SU-DHL-6 (cell line): ENCODE measurements around the gene CLHC1.

Experiments used
- EZH2phosphoT487 ChIP-seq: fragments of 200-600 bp; sonication (generic), shearing (Covaris generic); conservative IDR thresholded peaks from 2 replicates; pipeline ENCODE4 v1.6.1; 2018; ENCODE audit warnings: mild to moderate bottlenecking, antibody characterized with exemption, low read length, moderate library complexity, mixed read lengths
- TF ChIP-seq, protein P1 (sequence below): fragments of 200-600 bp; sonication (generic); IDR thresholded peaks from one replicate; pipeline ENCODE4 v1.5.1; 2017; ENCODE audit warnings: antibody characterized with exemption, mild to moderate bottlenecking, low read length, moderate library complexity; ENCODE audit not compliant: insufficient read depth, poor library complexity, severe bottlenecking

- TF ChIP-seq, protein P1, sequence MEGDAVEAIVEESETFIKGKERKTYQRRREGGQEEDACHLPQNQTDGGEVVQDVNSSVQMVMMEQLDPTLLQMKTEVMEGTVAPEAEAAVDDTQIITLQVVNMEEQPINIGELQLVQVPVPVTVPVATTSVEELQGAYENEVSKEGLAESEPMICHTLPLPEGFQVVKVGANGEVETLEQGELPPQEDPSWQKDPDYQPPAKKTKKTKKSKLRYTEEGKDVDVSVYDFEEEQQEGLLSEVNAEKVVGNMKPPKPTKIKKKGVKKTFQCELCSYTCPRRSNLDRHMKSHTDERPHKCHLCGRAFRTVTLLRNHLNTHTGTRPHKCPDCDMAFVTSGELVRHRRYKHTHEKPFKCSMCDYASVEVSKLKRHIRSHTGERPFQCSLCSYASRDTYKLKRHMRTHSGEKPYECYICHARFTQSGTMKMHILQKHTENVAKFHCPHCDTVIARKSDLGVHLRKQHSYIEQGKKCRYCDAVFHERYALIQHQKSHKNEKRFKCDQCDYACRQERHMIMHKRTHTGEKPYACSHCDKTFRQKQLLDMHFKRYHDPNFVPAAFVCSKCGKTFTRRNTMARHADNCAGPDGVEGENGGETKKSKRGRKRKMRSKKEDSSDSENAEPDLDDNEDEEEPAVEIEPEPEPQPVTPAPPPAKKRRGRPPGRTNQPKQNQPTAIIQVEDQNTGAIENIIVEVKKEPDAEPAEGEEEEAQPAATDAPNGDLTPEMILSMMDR: no peak
- TF ChIP-seq EZH2phosphoT487: no peak
These were observed 93.8 kb downstream of the CLHC1 start for GRCh38 chr2:55138014-55138881.
